MM.1S (cell line): ENCODE measurements around the gene PPP1R1C.

Experiments
- CTCF ChIP-seq: fragments of 300-600 bp; sonication (generic); IDR thresholded peaks from 2 replicates; pipeline ENCODE4 v1.5.1; 2016; ENCODE audit warnings: antibody characterized with exemption, low read length, mixed read lengths
- EZH2 ChIP-seq: fragments of 300-600 bp; sonication (generic); optimal IDR thresholded peaks from 2 replicates; pipeline ENCODE3; 2017; ENCODE audit warnings: low read depth, mild to moderate bottlenecking, antibody characterized with exemption, low read length, mixed read lengths

- TF ChIP-seq CTCF: no peak
- TF ChIP-seq EZH2: no peak
Measured at GRCh38 chr2:182055993-182056392, 70.3 kb downstream of the PPP1R1C start.
